Measurements from ENCODE around the gene TAPT1.
A peak's percentile ranks its signal among the peaks of the same experiment; 100 is the strongest.

The TAPT1 gene

GRCh38 chr4:16245241-16245640, 19.0 kb upstream of the TAPT1 start:
- DNase-seq = no peak

GRCh38 chr4:16243285-16243684, 17.0 kb upstream of the TAPT1 start:
- DNase-seq = no peak

- no peak for DNase-seq
Measured at GRCh38 chr4:16240300-16240699, 14.0 kb upstream of the TAPT1 start.

- no peak for DNase-seq
Measured at GRCh38 chr4:16239086-16239485, 12.8 kb upstream of the TAPT1 start.

GRCh38 chr4:16238327-16238726, 12.1 kb upstream of the TAPT1 start:
- DNase-seq = no peak

- peak; percentile 34 for DNase-seq
Measured at GRCh38 chr4:16237715-16238114, 11.4 kb upstream of the TAPT1 start.

- no peak for DNase-seq
Measured at GRCh38 chr4:16236402-16237023, 10.2 kb upstream of the TAPT1 start.

- no peak for DNase-seq
Measured at GRCh38 chr4:16235209-16235608, 8.9 kb upstream of the TAPT1 start.

GRCh38 chr4:16233569-16234177, 7.4 kb upstream of the TAPT1 start:
- no peak for DNase-seq

- no peak for DNase-seq
Measured at GRCh38 chr4:16231570-16232245, 5.4 kb upstream of the TAPT1 start.

GRCh38 chr4:16230308-16230707, 4.0 kb upstream of the TAPT1 start:
- no peak for DNase-seq

GRCh38 chr4:16229604-16230003, 3.3 kb upstream of the TAPT1 start:
- DNase-seq = no peak

- DNase-seq = peak; percentile 23
Measured at GRCh38 chr4:16227462-16227868, 1.2 kb upstream of the TAPT1 start.

- DNase-seq = peak; percentile 25
Measured at GRCh38 chr4:16226816-16227461, 668 bp upstream of the TAPT1 start.

- no peak for DNase-seq
Measured at GRCh38 chr4:16225167-16225862, 956 bp downstream of the TAPT1 start.

GRCh38 chr4:16224264-16225166, 1.8 kb downstream of the TAPT1 start:
- no peak for DNase-seq

GRCh38 chr4:16222957-16223527, 3.2 kb downstream of the TAPT1 start:
- DNase-seq = no peak

- no peak for DNase-seq
Measured at GRCh38 chr4:16218950-16219349, 7.3 kb downstream of the TAPT1 start.

- no peak for DNase-seq
Measured at GRCh38 chr4:16217300-16218051, 8.8 kb downstream of the TAPT1 start.

GRCh38 chr4:16213121-16213520, 13.2 kb downstream of the TAPT1 start:
- DNase-seq = no peak

All from CD4-positive, alpha-beta T cell treated with Interleukin-15 for 1 hour (primary cell).